Omental fat pad (tissue), 4 donors: ENCODE data around the gene HSD17B14. TPM values are rescaled to one million over a fixed set of nuclear protein-coding genes. Genes with fewer than 3 reads are reported as not detected.

Experiments
- ATAC-seq: fragments of 150-250 bp; one replicate; pipeline ENCODE4 v1.9.1; 2016; ENCODE audit warnings: mild to moderate bottlenecking, moderate library complexity; ENCODE audit not compliant: low FRiP score
- DNase-seq: peaks from one replicate; pipeline ENCODE4 v3.0.0-alpha.2; 2019; ENCODE audit warnings: low spot score
- CTCF ChIP-seq, 3 donors: fragments of 450-650 bp; IDR thresholded peaks; one replicate each; pipeline ENCODE4 v1.5.1; 2016 to 2017; ENCODE audit warnings: antibody characterized with exemption in 3 of 3, mild to moderate bottlenecking in 3 of 3, moderate library complexity in 2 of 3
- total RNA-seq, 4 donors: library from RNA; depleted of rRNA; stranded (reverse); fragments of >200 nt; gene quantifications; one replicate each; pipeline ENCODE4 v1.1.0, GENCODE V29; 2016

Gene HSD17B14
- total RNA-seq, 4 donors from 2014 or later, result 11.0 to 19.3 (median 13.0) TPM

GRCh38 chr19:48813123-48813913 lies 23.0 kb downstream of the HSD17B14 start:
- no peak for TF ChIP-seq CTCF (IDR thresholded peaks at IDR 0.05)
- no peak for DNase-seq
- no peak for ATAC-seq

GRCh38 chr19:48812094-48812929 lies 24.0 kb downstream of the HSD17B14 start:
- DNase-seq (peak; percentile 46), ATAC-seq (peak; percentile 89)
- no peak for TF ChIP-seq CTCF (IDR thresholded peaks at IDR 0.05)

GRCh38 chr19:48810151-48810550 lies 26.1 kb downstream of the HSD17B14 start:
- no peak for TF ChIP-seq CTCF (IDR thresholded peaks at IDR 0.05)
- ATAC-seq, result no peak
- no peak for DNase-seq

- no peak for ATAC-seq
- TF ChIP-seq CTCF (IDR thresholded peaks at IDR 0.05), result no peak
- no peak for DNase-seq
Observed at GRCh38 chr19:48807590-48808308, 28.5 kb downstream of the HSD17B14 start.

GRCh38 chr19:48806818-48807589 lies 29.3 kb downstream of the HSD17B14 start:
- ATAC-seq (no peak), DNase-seq (no peak)
- no peak for TF ChIP-seq CTCF (IDR thresholded peaks at IDR 0.05)

GRCh38 chr19:48806518-48806817 lies 29.8 kb downstream of the HSD17B14 start:
- no peak for TF ChIP-seq CTCF (IDR thresholded peaks at IDR 0.05)
- DNase-seq, result no peak
- ATAC-seq, result no peak
